ENCODE measurements around the gene ILRUN. TPM values are rescaled to one million over a fixed set of nuclear protein-coding genes. Genes with fewer than 3 reads are reported as not detected.
A peak's percentile ranks its signal among the peaks of the same experiment; 100 is the strongest.

The ILRUN gene
- total and polyA plus RNA-seq, 9 of the 15 experiments (the other 6 are each of a cell fraction or from before 2014, with no cell fraction given), result 24.9 to 78.9 (median 53.4) TPM

DNA sequence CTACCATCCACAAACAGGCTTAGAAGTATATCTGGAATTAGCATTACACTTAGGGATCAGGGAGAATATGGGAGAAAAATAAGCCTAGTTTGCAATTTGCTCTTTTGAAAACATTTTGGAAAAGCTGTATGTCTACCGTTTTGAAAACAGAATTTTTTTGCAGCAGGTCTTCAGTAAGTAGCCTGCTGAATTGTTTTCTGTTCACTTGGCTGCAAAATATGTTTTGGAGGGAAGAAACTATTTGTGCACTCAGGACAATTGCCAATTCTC is 39.6 kb downstream of the ILRUN start:
- CTCF ChIA-PET (ENCODE audit: low intra/inter-chr PET ratio), result no interaction called here
- ATAC-seq (no peak), FAIRE-seq (no peak), DNase-seq (ENCODE audit: extremely low read depth in 1 of 4, low spot score in 3 of 4) (no peak)
- no peaks in the 10 kb centered on the region for H3K27me3 ChIP-seq (ENCODE audit: control insufficient read depth in 2 of 2, insufficient read depth in 2 of 2, low read length in 2 of 2)
- H3K4me2 ChIP-seq (ENCODE audit: insufficient read depth, low read length), result peak overlapping the region; percentile 90
- H3K9me1 ChIP-seq (ENCODE audit: control insufficient read depth, insufficient read depth, low read length), result no peaks in the 10 kb centered on the region
- H3K36me3 ChIP-seq (ENCODE audit: control insufficient read depth, insufficient read depth, low read length), result peaks cover 27% of the 10 kb centered on the region
- no peaks in the 10 kb centered on the region for H3K9me3 ChIP-seq (replicated peaks; ENCODE audit: control insufficient read depth, insufficient read depth, low read depth, low read length)
- H3K4me1 ChIP-seq (replicated peaks in 1 of 2; ENCODE audit: control insufficient read depth in 2 of 2, insufficient read depth in 2 of 2, low read length in 2 of 2), result peaks cover 34 to 54% of the 10 kb centered on the region in 2 experiments
- WGBS (ENCODE audit: insufficient coverage, low coverage, missing lambda C conversion rate), result 8% methylated on average over 1 of the region's 1 CpG
- H3K27ac ChIP-seq (ENCODE audit: extremely low read depth, low read depth, low read length), result peak overlapping the region; percentile 88
- intact Hi-C loops (cut with micrococcal nuclease), result loop anchor here (5.0 kb wide), 1 partner anchor 135 kb away; the partner anchor contains the start of gene BLTP3A
- no peaks in the 10 kb centered on the region for H4K20me1 ChIP-seq (replicated peaks; ENCODE audit: control insufficient read depth, insufficient read depth, low read length)
- H3K9ac ChIP-seq (ENCODE audit: insufficient read depth in 1 of 2, low read depth in 2 of 2, low read length in 2 of 2), result peak overlapping the region; percentile 2 to 72; a peak in 3 of 4 replicates
- H3K79me2 ChIP-seq (ENCODE audit: control insufficient read depth, insufficient read depth, low read length), result peaks cover 91% of the 10 kb centered on the region
- BruUV-seq (replicated peaks), result no TSS peak
- peak overlapping the region; percentile 36; the same call in 1 of the 2 replicates for H2AFZ ChIP-seq (ENCODE audit: low read depth, low read length)
- peak overlapping the region; percentile 22 for H3K4me3 ChIP-seq
- in situ Hi-C loops (cut with MboI), result no loop called here
- POLR2A ChIA-PET, result interaction anchor here (0.6 to 2.4 kb wide), 12 partner anchors 8 to 1018 kb away, joined by 3 to 14 read pairs (median 4); partner anchors contain the start of genes ILRUN and SNRPC
- TF ChIP-seq ARID2 (IDR thresholded peaks at IDR 0.05) (peak; percentile 42; the same call in 1 of the 2 replicates), RFX1 (IDR thresholded peaks at IDR 0.05) (no peak), BACH1 (tag; IDR thresholded peaks at IDR 0.05) (no peak), MLLT1 (IDR thresholded peaks at IDR 0.05) (0 out of 4 replicates have a peak, but pooled peaks of 1 of the 2 experiments have one; percentile 16), ZNF57 (CRISPR knock-in tag; IDR thresholded peaks at IDR 0.05) (0 out of 2 replicates have a peak, but pooled peaks have one; percentile 23), MAFK (IDR thresholded peaks at IDR 0.05; ENCODE audit: low read length) (0 out of 2 replicates have a peak, but pooled peaks have one; percentile 26), ZNF644 (tag; IDR thresholded peaks at IDR 0.05; ENCODE audit: low read depth) (no peak), KLF13 (tag; IDR thresholded peaks at IDR 0.05; ENCODE audit: borderline replicate concordance, low read depth) (0 out of 2 replicates have a peak, but pooled peaks have one; percentile 2), RBM34 (IDR thresholded peaks at IDR 0.05; ENCODE audit: borderline replicate concordance, insufficient read depth, low read length) (0 out of 2 replicates have a peak, but pooled peaks have one; percentile 17), BRD4 (IDR thresholded peaks at IDR 0.05) (0 out of 2 replicates have a peak, but pooled peaks have one; percentile 1), PKNOX1 (IDR thresholded peaks at IDR 0.05) (0 out of 2 replicates have a peak, but pooled peaks have one; percentile 3), ZNF561 (CRISPR knock-in tag; conservative IDR thresholded peaks at IDR 0.05) (no peak), ZNF766 (CRISPR knock-in tag; conservative IDR thresholded peaks at IDR 0.05) (no peak)
- TF ChIP-seq, protein P1, sequence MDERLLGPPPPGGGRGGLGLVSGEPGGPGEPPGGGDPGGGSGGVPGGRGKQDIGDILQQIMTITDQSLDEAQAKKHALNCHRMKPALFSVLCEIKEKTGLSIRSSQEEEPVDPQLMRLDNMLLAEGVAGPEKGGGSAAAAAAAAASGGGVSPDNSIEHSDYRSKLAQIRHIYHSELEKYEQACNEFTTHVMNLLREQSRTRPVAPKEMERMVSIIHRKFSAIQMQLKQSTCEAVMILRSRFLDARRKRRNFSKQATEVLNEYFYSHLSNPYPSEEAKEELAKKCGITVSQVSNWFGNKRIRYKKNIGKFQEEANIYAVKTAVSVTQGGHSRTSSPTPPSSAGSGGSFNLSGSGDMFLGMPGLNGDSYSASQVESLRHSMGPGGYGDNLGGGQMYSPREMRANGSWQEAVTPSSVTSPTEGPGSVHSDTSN (CRISPR knock-in tag; IDR thresholded peaks at IDR 0.05; ENCODE audit: low read depth), result no peak
- TF ChIP-seq, protein P1 (tag; conservative IDR thresholded peaks at IDR 0.05; ENCODE audit: low read depth), result no peak
- TF ChIP-seq, protein P2, sequence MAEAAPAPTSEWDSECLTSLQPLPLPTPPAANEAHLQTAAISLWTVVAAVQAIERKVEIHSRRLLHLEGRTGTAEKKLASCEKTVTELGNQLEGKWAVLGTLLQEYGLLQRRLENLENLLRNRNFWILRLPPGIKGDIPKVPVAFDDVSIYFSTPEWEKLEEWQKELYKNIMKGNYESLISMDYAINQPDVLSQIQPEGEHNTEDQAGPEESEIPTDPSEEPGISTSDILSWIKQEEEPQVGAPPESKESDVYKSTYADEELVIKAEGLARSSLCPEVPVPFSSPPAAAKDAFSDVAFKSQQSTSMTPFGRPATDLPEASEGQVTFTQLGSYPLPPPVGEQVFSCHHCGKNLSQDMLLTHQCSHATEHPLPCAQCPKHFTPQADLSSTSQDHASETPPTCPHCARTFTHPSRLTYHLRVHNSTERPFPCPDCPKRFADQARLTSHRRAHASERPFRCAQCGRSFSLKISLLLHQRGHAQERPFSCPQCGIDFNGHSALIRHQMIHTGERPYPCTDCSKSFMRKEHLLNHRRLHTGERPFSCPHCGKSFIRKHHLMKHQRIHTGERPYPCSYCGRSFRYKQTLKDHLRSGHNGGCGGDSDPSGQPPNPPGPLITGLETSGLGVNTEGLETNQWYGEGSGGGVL (CRISPR knock-in tag; IDR thresholded peaks at IDR 0.05), result 0 out of 2 replicates have a peak, but pooled peaks have one; percentile 19

All from K562 (cell line).